Raji (cell line): ENCODE data around the gene GPR55.

Source experiments
- POLR2A ChIP-seq: IDR thresholded peaks from 2 replicates; pipeline ENCODE4 v1.6.1; 2011; ENCODE audit warnings: low read depth, low read length, control low read depth; ENCODE audit not compliant: insufficient read depth

GPR55 gene

GRCh38 chr2:230942371-230942770, 17.3 kb upstream of the GPR55 start:
- no peak for TF ChIP-seq POLR2A

- TF ChIP-seq POLR2A = no peak
Observed at GRCh38 chr2:230941202-230942180, 16.4 kb upstream of the GPR55 start.

- TF ChIP-seq POLR2A = no peak
Observed at GRCh38 chr2:230940471-230940815, 15.4 kb upstream of the GPR55 start.

GRCh38 chr2:230939691-230940470, 14.8 kb upstream of the GPR55 start:
- TF ChIP-seq POLR2A = no peak

DNA sequence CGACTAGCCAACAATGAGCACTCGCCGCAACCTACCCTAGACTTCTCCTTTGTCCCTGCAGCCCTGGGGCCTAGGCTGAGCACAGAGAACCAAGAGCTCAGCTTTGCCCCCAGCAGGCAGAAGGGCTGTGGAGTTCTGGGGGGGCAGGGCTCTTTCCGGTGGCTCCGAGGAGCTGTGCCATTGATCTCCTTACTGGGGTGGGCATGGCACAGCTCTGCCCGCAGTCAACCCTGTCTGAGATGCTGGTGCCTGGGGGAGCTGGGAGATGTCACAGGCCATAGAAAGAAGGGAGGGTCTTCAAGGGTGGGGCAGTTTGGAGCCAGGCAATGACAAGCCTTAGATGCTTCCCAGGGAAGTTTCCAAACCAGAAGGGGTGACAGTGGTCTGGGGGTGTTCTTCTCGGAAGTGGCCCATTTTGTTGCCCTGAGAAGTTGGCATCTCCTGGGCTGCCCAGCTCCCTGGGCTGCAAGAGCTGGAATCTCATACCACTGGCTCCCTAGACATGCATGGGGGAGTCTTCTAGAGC, 14.1 kb upstream of the GPR55 start:
- TF ChIP-seq POLR2A = no peak

- no peak for TF ChIP-seq POLR2A
Observed at GRCh38 chr2:230938516-230939065, 13.5 kb upstream of the GPR55 start.

DNA sequence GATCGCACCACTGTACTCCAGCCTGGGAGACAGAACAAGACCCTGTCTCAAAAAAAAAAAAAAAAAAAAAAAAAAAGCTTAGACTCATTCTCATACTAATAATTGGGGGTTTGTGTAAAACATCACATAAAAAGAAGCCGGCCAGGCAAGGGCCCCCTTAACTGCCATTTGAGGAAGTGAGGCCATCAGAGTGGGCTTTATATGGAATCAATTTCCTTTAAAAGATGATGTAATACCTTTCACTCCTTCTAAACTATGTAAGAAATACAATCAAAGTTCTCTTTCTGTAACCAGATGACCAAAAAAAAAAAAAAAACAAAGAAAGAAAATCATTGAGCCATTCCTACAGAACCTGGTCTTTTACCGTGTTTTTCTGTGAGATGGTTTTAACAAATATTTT, 13.1 kb upstream of the GPR55 start:
- no peak for TF ChIP-seq POLR2A

GRCh38 chr2:230937362-230937761, 12.3 kb upstream of the GPR55 start:
- TF ChIP-seq POLR2A = no peak

DNA sequence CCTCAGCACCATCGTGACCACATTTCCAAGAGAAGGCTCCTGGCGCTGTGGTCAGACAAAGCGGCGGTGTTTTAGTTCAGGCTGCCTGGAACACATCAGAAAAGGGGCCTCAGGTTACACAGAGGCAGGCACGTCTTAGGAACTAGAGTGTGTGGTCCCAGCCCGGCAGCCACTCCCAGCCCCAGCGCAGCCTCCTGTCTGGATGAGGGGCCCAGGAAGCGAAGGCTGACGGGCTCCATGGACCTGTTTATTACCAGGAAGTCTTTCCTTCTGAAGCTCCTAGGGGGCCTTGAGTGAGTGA, 10.0 kb upstream of the GPR55 start:
- no peak for TF ChIP-seq POLR2A

DNA sequence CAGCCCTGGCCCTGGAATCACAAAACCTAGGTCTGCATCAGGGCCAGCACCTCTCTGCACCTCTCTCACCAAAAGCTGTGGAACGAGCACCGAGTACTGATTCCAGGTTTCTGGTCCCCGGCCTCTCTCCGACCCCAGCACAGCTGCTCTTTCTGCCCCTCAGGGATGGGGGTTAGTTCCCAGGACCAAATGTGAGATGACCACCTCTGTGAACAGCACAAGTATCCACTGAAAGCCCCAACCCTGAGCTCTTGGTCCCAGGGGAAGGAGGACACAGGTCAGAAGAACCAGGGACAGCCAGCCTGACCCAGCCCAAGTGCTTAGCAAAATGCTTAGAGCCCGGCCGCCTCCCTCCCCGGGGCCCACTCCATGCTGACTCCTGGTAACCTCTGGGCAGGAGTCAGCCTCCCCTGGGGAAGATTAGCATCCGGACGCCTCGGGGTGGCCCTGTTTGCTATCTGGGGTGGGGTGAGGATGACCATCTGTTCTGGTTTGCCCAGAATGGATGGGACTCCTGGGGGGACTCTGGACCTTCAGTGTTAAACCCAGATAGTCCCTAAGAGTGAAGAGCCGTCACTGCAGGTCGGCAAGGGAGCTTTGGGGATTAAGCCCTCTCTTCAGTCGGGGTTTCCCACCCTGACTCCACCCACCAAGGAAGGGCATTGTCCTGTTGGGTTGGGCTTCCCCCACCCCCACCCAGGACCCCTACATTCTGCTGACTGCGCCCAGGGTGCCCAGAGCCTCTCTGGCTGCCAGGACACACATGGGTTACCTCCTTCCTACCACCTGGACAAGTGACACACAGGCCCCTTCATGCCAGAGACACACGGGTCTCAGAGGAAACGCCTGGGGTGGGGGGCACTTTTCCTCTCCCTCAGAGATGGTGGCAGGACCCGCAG, 9.4 kb upstream of the GPR55 start:
- TF ChIP-seq POLR2A = no peak

DNA sequence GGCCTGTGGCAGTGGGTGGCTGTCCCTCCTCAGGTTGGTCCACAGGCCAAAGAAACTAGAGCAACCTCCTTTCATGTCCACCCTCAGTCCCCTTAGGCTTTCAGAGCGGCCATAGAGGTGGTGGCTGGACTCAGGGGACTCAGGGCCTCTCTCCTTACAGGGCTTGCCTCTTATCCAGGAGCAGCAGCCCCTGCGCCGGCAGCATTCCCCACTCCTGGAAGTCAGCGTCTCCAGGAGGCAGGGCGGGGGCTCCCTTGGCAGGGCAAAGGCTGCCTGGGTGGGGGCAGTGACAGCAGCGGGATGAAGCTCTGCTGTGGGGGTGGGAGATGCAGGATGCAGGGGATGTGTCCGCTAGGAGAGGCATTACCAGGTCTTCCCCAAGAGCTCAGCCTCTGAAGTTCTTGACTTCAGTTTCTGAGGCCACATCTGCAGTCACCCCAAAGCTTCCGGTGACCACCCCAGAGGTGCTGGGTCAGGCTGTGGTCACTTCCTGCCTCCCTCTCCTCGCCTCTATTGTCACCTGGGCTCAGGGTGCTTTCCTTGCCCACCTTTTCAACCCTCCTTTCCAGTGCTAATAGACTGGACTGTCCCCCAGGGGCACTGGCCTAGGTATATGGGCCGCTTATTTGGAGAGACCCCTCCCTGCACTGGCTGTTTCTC, 8.6 kb upstream of the GPR55 start:
- no peak for TF ChIP-seq POLR2A

DNA sequence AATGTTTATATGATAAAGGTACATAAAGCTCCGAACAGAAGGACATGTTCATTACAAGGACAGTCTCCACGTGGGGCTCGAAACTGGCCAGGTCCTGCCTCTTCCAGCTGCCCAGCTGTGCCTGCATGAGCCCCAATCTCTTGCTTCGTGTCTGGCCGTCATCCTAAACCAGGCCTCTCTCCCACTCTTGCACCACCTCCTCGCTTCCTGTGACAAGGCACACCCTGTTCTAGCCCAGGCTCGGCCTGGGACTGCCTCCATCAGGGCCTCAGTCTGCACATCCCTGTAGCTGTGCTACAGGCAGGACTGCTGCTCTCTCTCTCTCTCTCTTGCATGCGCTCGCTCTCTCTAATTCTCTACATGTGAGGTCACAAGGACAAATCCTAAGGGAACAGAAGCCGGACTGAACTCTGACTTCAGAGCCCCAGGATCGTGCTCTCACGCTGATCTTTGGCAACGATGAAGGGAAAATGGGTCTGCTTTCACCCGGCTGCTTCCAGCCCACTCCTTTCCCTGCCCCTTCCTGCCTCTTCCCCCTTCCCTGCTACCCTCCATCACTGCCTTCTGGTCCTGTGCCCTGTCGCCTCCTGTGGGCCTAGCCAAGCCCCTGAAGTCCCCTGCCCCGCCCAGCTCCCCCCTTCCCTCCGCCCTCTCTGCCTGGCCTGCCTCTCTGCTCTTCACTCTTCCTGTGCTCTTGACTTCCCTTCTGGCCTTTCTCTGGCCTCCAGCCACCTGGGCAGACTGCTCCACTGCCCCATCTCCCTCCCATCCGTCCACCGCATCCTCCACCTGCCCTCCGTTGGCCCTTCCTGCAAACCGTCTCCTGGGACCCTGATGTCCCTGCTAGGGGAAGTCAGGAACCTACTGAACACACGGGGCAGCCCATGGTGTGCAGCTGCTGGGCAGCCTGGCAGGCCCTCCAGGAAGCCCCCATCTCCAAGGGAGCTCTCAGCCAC, 7.8 kb upstream of the GPR55 start:
- no peak for TF ChIP-seq POLR2A

DNA sequence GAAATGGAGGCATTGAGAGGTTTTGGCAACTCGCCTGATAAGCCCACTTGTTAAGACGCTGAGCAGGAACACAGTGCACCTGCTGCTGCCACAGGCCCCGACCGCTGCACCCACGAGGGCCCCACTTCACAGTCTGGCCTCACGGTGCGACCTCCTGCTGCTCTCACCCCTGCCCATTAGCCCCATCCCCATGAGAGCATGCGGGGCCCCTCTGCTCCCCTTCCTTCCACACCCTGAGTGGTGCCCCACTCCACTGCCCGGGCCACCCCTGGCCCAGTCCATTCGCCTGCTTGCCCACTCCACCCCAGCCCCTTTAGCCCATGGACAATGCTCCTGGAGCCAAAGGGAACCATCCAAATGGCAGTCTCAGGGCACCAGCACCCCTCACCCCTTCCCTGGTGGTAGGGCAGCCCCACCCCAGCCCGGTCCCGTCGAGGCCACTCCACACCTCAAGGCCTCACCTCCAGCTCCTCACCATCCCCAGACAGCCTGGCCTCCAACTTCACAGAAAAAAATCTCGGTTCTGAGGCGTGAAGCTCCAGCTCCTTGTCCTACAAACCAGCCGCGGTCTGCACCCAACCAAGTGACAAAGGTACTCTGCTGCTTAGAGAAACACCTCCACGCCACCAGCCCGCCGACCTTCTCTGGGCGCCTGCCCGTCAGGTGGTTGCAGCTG, 6.7 kb upstream of the GPR55 start:
- no peak for TF ChIP-seq POLR2A
